Mesothelial cell of epicardium (in vitro differentiated cells): Measurements from ENCODE around the gene NF1. TPM values are rescaled to one million over a fixed set of nuclear protein-coding genes. Genes with fewer than 3 reads are reported as not detected.

Experiments used
- DNase-seq, 2 experiments: peaks; one replicate each; pipeline ENCODE4 v3.0.0; 2021; ENCODE audit warnings: low spot score in 2 of 2; ENCODE audit not compliant: unreplicated experiment in 2 of 2
- H3K27ac Mint-ChIP-seq: 2 replicates; pipeline ENCODE4 v1.8.0; 2021; ENCODE audit warnings: mixed read lengths
- H3K27me3 Mint-ChIP-seq: 2 replicates; pipeline ENCODE4 v1.8.0; 2021; ENCODE audit warnings: low read depth, mixed read lengths
- H3K36me3 Mint-ChIP-seq: 2 replicates; pipeline ENCODE4 v1.8.0; 2021; ENCODE audit warnings: mixed read lengths
- H3K4me1 Mint-ChIP-seq: 2 replicates; pipeline ENCODE4 v1.8.0; 2021; ENCODE audit warnings: mixed read lengths
- H3K4me3 Mint-ChIP-seq: 2 replicates; pipeline ENCODE4 v1.8.0; 2021; ENCODE audit warnings: mild to moderate bottlenecking, moderate library complexity, mixed read lengths
- H3K9me3 Mint-ChIP-seq: 2 replicates; pipeline ENCODE4 v1.8.0; 2021; ENCODE audit warnings: mixed read lengths
- microRNA-seq: library from miRNA; unstranded; fragments of <30 nt; microRNA quantifications from one replicate; pipeline ENCODE4 v1.2.0, GENCODE V29; 2021; ENCODE audit warnings: inconsistent platforms, mixed read lengths
- total RNA-seq: library from RNA; stranded (reverse); gene quantifications from 3 replicates; pipeline ENCODE4 v1.2.1, GENCODE V29; 2021
- TF ChIP-seq, protein P1 (sequence below): fragments of 200-600 bp; sonication (generic); IDR thresholded peaks from one replicate; pipeline ENCODE4 v1.5.0; 2021; ENCODE audit warnings: antibody characterized with exemption; ENCODE audit not compliant: unreplicated experiment

NF1 gene
- total RNA-seq, 1 donor from 2014 or later = 104 TPM

DNA sequence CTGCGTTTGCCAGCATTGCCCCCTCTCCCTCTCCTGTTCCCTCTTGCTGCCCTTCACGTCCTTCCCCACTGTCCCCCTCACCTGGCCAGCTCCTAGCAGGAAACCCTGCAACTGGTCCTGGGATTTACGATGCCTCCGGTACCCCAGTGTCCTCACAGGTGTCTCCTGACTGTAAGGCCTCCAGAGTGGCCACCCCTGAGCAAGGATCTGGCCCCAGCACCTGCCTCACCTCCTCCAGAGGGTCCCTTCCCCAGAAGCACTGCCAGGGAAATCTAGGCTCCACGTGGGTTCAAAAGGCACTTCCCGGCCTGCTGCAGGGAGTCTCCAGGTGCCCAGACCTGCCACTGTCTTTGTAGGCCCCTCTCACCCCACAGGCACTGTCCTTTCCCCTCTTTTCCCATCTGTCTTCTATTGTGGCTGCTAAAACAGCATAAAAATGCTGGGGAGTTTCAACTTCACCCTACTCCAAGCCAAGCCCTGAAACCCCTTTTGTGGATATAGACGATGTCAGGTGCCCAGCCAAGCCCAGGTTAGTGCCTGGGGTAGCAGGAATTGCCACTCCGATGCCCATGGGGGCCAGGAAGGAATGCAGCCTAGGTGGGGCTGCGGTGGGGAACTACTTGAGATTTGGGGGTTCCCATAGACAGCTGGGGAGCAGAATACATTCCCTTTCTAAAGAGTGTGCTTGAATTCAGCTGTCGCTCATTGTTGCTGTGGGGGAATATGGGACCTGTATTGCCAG lies 322.4 kb downstream of the NF1 start:
- H3K4me3 Mint-ChIP-seq = no peak overlapping the region
- H3K4me1 Mint-ChIP-seq = no peaks in the 10 kb centered on the region
- TF ChIP-seq, protein P1, sequence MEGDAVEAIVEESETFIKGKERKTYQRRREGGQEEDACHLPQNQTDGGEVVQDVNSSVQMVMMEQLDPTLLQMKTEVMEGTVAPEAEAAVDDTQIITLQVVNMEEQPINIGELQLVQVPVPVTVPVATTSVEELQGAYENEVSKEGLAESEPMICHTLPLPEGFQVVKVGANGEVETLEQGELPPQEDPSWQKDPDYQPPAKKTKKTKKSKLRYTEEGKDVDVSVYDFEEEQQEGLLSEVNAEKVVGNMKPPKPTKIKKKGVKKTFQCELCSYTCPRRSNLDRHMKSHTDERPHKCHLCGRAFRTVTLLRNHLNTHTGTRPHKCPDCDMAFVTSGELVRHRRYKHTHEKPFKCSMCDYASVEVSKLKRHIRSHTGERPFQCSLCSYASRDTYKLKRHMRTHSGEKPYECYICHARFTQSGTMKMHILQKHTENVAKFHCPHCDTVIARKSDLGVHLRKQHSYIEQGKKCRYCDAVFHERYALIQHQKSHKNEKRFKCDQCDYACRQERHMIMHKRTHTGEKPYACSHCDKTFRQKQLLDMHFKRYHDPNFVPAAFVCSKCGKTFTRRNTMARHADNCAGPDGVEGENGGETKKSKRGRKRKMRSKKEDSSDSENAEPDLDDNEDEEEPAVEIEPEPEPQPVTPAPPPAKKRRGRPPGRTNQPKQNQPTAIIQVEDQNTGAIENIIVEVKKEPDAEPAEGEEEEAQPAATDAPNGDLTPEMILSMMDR = no peak
- no peak overlapping the region for H3K27ac Mint-ChIP-seq
- peaks cover 1% of the 10 kb centered on the region for H3K9me3 Mint-ChIP-seq
- H3K36me3 Mint-ChIP-seq = no peaks in the 10 kb centered on the region
- H3K27me3 Mint-ChIP-seq = peaks cover 18% of the 10 kb centered on the region
- no peak for DNase-seq

DNA sequence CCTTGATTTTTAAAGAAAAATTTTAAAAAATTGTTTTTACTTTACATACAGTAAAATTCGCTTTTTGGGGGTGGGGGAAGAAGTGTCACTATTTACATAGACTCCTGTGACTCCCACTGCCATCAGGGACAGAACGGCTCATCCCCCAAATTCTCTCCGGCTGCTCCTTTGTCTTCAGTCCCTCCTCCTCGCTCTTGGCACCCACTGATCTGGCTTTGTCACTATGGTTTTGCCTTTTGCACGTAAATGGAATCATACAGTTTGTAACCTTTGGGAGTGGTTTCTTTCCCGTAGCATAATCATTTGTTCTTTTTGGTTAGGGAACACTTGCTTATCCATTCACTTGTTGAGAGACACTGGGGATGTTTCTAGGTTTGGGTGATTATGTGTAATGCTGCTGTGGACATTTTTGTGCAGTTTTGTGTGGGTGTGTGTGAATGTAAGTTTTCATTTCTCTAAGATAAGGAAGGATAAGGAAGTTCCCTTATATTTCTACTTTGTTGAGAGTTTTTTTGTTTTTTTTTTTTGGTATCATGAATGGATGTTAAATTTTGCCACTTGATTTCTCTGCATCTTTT lies 324.1 kb downstream of the NF1 start:
- H3K27me3 Mint-ChIP-seq = peaks cover 13% of the 10 kb centered on the region
- no peak for DNase-seq
- H3K4me3 Mint-ChIP-seq = no peak overlapping the region
- no peak overlapping the region for H3K27ac Mint-ChIP-seq
- TF ChIP-seq, protein P1 = no peak
- no peaks in the 10 kb centered on the region for H3K4me1 Mint-ChIP-seq
- H3K36me3 Mint-ChIP-seq = peaks cover 2% of the 10 kb centered on the region
- peaks cover 4% of the 10 kb centered on the region for H3K9me3 Mint-ChIP-seq

DNA sequence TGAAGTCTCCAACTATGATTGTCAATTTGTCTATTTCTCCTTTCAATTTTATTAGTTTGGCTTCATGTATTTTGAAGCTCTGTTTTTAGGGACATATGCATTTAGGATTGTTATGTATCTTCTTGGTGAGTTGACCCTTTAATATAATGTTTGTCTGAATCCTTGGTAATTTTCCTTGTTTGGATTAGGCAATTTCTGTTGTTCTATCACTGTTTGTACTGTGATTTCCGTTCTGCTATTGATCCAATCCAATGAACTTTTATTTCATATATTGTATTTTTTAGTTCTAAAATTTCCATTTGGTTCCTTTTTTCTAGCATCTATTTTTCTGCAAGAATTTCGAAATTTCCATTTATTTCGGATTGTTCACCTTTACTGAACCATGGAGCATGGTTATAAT lies 327.7 kb downstream of the NF1 start:
- Mint-ChIP-seq H3K9me3 (peaks cover 4% of the 10 kb centered on the region), H3K4me1 (peaks cover 6% of the 10 kb centered on the region), H3K27ac (no peak overlapping the region), H3K4me3 (no peak overlapping the region), H3K36me3 (peaks cover 2% of the 10 kb centered on the region), H3K27me3 (peaks cover 14% of the 10 kb centered on the region)
- no peak for DNase-seq
- TF ChIP-seq, protein P1 = no peak

DNA sequence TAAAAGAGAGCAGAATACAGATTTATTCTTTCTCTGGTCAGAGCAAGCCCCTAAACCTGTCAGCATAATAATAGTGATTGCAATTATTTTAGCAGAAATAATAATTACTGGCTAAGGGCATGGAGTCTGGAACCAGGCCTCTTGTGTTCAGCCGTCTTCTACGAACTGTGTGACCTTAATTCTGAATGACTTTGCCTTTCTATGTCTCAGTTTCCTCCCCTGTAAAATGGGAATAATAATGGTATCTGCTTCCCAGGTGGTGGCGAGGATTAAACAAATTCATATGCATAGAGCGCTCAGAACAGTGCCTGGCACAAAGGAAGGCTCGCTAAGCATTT lies 330.1 kb downstream of the NF1 start:
- no peak overlapping the region for H3K27ac Mint-ChIP-seq
- no peak overlapping the region for H3K4me3 Mint-ChIP-seq
- peaks cover 2% of the 10 kb centered on the region for H3K36me3 Mint-ChIP-seq
- peaks cover 20% of the 10 kb centered on the region for H3K27me3 Mint-ChIP-seq
- no peak for DNase-seq
- peaks cover 6% of the 10 kb centered on the region for H3K9me3 Mint-ChIP-seq
- TF ChIP-seq, protein P1 = no peak
- peaks cover 6% of the 10 kb centered on the region for H3K4me1 Mint-ChIP-seq

DNA sequence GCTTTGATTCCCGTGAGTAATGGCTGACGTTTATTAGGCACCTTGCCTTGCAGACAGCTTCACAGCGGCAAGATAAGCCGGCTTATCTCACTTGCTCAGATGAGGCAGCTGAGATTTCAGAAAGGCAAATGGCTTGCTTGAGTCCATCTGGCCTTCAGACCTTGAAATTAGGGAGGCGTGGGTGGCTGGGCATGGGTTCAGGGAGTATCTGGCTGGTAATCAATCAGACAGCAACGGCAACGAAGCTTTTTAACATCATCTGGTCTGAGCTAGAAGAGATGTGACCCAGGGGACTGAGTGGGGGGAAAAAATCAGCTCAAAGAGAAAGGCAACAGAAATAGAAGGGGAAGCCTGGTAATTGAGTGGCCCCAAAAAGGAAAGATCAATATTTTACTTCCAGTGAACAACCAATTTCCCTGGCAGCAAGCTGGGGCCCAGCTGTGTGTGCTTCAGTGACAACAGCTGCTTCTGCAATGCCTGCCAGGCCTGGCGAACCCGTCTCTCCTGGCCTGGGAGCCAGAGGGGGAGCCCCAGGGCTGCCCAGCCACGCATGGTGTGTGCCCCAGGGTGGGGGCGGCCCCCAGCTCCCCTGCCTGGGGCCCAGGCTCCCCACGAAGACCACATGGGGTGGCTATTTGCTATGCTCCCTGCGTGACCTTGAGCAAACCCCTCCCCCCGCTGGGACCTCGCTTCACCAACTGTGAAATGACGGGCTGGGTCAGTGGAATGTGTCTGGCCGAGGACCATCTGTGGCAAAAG lies 330.7 kb downstream of the NF1 start:
- Mint-ChIP-seq H3K9me3 (peaks cover 8% of the 10 kb centered on the region), H3K36me3 (peaks cover 2% of the 10 kb centered on the region), H3K27me3 (peaks cover 22% of the 10 kb centered on the region), H3K4me3 (no peak overlapping the region), H3K4me1 (peaks cover 6% of the 10 kb centered on the region), H3K27ac (no peak overlapping the region)
- TF ChIP-seq, protein P1 = no peak
- no peak for DNase-seq

Small RNA genes lying within 50 kb of the gene (microRNA-seq; reads per million reads assigned to microRNA genes)
- gene MIR4733 = 2.3 reads per million

Other genes with a start within 250 kb of the NF1 start
- 16.3 to 18.2 TPM (median 16.4 TPM) in 3 replicates for gene TEFM, start 188.7 kb upstream of the NF1 start, total RNA-seq
- 0.36 to 2.3 TPM (median 1.9 TPM) in 3 replicates for gene ADAP2, start 173.0 kb upstream of the NF1 start, total RNA-seq
- 15.4 to 15.8 TPM (median 15.7 TPM) in 3 replicates for gene RNF135, start 123.9 kb upstream of the NF1 start, total RNA-seq
- not detected in 3 replicates for gene OMG, start 202.3 kb downstream of the NF1 start, total RNA-seq
- gene EVI2B, start 219.1 kb downstream of the NF1 start, total RNA-seq = not detected in 3 replicates
- not detected in 3 replicates for gene EVI2A, start 226.6 kb downstream of the NF1 start, total RNA-seq